ENCODE measurements around the gene CXCL16. TPM values are rescaled to one million over a fixed set of nuclear protein-coding genes. Genes with fewer than 3 reads are reported as not detected.
A peak's percentile ranks its signal among the peaks of the same experiment; 100 is the strongest.

Gene CXCL16
- 1.3 and 3.3 TPM in 2 replicates for total RNA-seq (2012; rRNA removed)

- no peaks in the 10 kb centered on the region for H3K36me3 ChIP-seq (ENCODE audit: insufficient read depth, low read length)
- H3K9ac ChIP-seq (ENCODE audit: low read depth, low read length), result peak within 1 kb of the TSS; percentile 76
- H3K4me3 ChIP-seq (ENCODE audit: low read length), result peak within 1 kb of the TSS; percentile 81
- peak within 1 kb of the TSS; percentile 95 for H3K4me2 ChIP-seq (ENCODE audit: low read length)
- no peaks in the 10 kb centered on the region for H3K9me3 ChIP-seq (replicated peaks; ENCODE audit: low read length)
- H3K4me1 ChIP-seq (ENCODE audit: control insufficient read depth, insufficient read depth, low read length), result peaks cover 7% of the 10 kb centered on the region
- H3K27me3 ChIP-seq (ENCODE audit: control insufficient read depth, insufficient read depth, low read length), result peaks cover 54% of the 10 kb centered on the region
Measured at GRCh38 chr17:4739122-4740024, at the start of gene CXCL16, which contains the start of gene ZMYND15. Gene CXCL16, minus strand, starts transcription at chr17:4739928. Its CDS starts 589 bp downstream, at chr17:4739339. Gene ZMYND15, plus strand, starts transcription at chr17:4739833. Its CDS starts 716 bp downstream, at chr17:4740549.

- H3K9me3 ChIP-seq (replicated peaks; ENCODE audit: low read length), result no peaks in the 10 kb centered on the region
- peaks cover 27% of the 10 kb centered on the region for H3K4me1 ChIP-seq (ENCODE audit: control insufficient read depth, insufficient read depth, low read length)
- H3K9ac ChIP-seq (ENCODE audit: low read depth, low read length), result peak within 1 kb of the TSS; percentile 80
- peak within 1 kb of the TSS; percentile 79 for H3K4me3 ChIP-seq (ENCODE audit: low read length)
- peak within 1 kb of the TSS; percentile 87 for H3K4me2 ChIP-seq (ENCODE audit: low read length)
- no peaks in the 10 kb centered on the region for H3K36me3 ChIP-seq (ENCODE audit: insufficient read depth, low read length)
- peaks cover 14% of the 10 kb centered on the region for H3K27me3 ChIP-seq (ENCODE audit: control insufficient read depth, insufficient read depth, low read length)
Measured at GRCh38 chr17:4788807-4789700, 49.3 kb upstream of the CXCL16 start, which contains the start of gene GLTPD2. Gene GLTPD2, plus strand, starts transcription at chr17:4788964. Its CDS starts 48 bp downstream, at chr17:4789012.

- peak overlapping the region; percentile 87 for H3K4me2 ChIP-seq (ENCODE audit: low read length)
- H3K4me1 ChIP-seq (ENCODE audit: control insufficient read depth, insufficient read depth, low read length), result peaks cover 27% of the 10 kb centered on the region
- no peak overlapping the region for H3K9ac ChIP-seq (ENCODE audit: low read depth, low read length)
- H3K9me3 ChIP-seq (replicated peaks; ENCODE audit: low read length), result no peaks in the 10 kb centered on the region
- H3K27me3 ChIP-seq (ENCODE audit: control insufficient read depth, insufficient read depth, low read length), result peaks cover 21% of the 10 kb centered on the region
- no peak overlapping the region for H3K4me3 ChIP-seq (ENCODE audit: low read length)
- no peaks in the 10 kb centered on the region for H3K36me3 ChIP-seq (ENCODE audit: insufficient read depth, low read length)
Measured at GRCh38 chr17:4788159-4788806, 48.6 kb upstream of the CXCL16 start.

- H3K4me1 ChIP-seq (ENCODE audit: control insufficient read depth, insufficient read depth, low read length), result peaks cover 27% of the 10 kb centered on the region
- H3K27me3 ChIP-seq (ENCODE audit: control insufficient read depth, insufficient read depth, low read length), result peaks cover 29% of the 10 kb centered on the region
- H3K4me3 ChIP-seq (ENCODE audit: low read length), result peak overlapping the region; percentile 36
Measured at GRCh38 chr17:4786516-4786915, 46.8 kb upstream of the CXCL16 start.

GRCh38 chr17:4786106-4786511, 46.4 kb upstream of the CXCL16 start, which contains the start of gene VMO1:
Gene VMO1, minus strand, starts transcription at chr17:4786364. Its CDS starts 12 bp downstream, at chr17:4786352.
- peaks cover 29% of the 10 kb centered on the region for H3K27me3 ChIP-seq (ENCODE audit: control insufficient read depth, insufficient read depth, low read length)
- H3K4me2 ChIP-seq (ENCODE audit: low read length), result peak within 1 kb of the TSS; percentile 67
- no peak within 1 kb of the TSS for H3K9ac ChIP-seq (ENCODE audit: low read depth, low read length)
- H3K36me3 ChIP-seq (ENCODE audit: insufficient read depth, low read length), result no peaks in the 10 kb centered on the region
- H3K4me3 ChIP-seq (ENCODE audit: low read length), result peak within 1 kb of the TSS; percentile 36
- H3K4me1 ChIP-seq (ENCODE audit: control insufficient read depth, insufficient read depth, low read length), result peaks cover 27% of the 10 kb centered on the region
- H3K9me3 ChIP-seq (replicated peaks; ENCODE audit: low read length), result no peaks in the 10 kb centered on the region

More at GRCh38 chr17:4786516-4786915, 46.8 kb upstream of the CXCL16 start:
- Histone ChIP-seq H3K36me3 (ENCODE audit: insufficient read depth, low read length) (no peaks in the 10 kb centered on the region), H3K4me2 (ENCODE audit: low read length) (peak overlapping the region; percentile 67), H3K9ac (ENCODE audit: low read depth, low read length) (no peak overlapping the region), H3K9me3 (replicated peaks; ENCODE audit: low read length) (no peaks in the 10 kb centered on the region)

GRCh38 chr17:4785311-4786105, 45.8 kb upstream of the CXCL16 start:
- Histone ChIP-seq H3K36me3 (ENCODE audit: insufficient read depth, low read length) (no peaks in the 10 kb centered on the region), H3K9ac (ENCODE audit: low read depth, low read length) (no peak overlapping the region), H3K9me3 (replicated peaks; ENCODE audit: low read length) (no peaks in the 10 kb centered on the region), H3K4me1 (ENCODE audit: control insufficient read depth, insufficient read depth, low read length) (peaks cover 24% of the 10 kb centered on the region), H3K4me2 (ENCODE audit: low read length) (peak overlapping the region; percentile 67), H3K4me3 (ENCODE audit: low read length) (peak overlapping the region; percentile 36), H3K27me3 (ENCODE audit: control insufficient read depth, insufficient read depth, low read length) (peaks cover 32% of the 10 kb centered on the region)

GRCh38 chr17:4782652-4783051, 42.9 kb upstream of the CXCL16 start:
- Histone ChIP-seq H3K9ac (ENCODE audit: low read depth, low read length) (no peak overlapping the region), H3K36me3 (ENCODE audit: insufficient read depth, low read length) (no peaks in the 10 kb centered on the region), H3K4me2 (ENCODE audit: low read length) (no peak overlapping the region), H3K27me3 (ENCODE audit: control insufficient read depth, insufficient read depth, low read length) (peaks cover 55% of the 10 kb centered on the region), H3K4me1 (ENCODE audit: control insufficient read depth, insufficient read depth, low read length) (peaks cover 15% of the 10 kb centered on the region), H3K4me3 (ENCODE audit: low read length) (no peak overlapping the region), H3K9me3 (replicated peaks; ENCODE audit: low read length) (no peaks in the 10 kb centered on the region)

GRCh38 chr17:4780325-4780955, 40.7 kb upstream of the CXCL16 start:
- H3K27me3 ChIP-seq (ENCODE audit: control insufficient read depth, insufficient read depth, low read length), result peaks cover 58% of the 10 kb centered on the region
- H3K4me1 ChIP-seq (ENCODE audit: control insufficient read depth, insufficient read depth, low read length), result peaks cover under 1% of the 10 kb centered on the region
- no peak overlapping the region for H3K4me2 ChIP-seq (ENCODE audit: low read length)
- H3K9me3 ChIP-seq (replicated peaks; ENCODE audit: low read length), result no peaks in the 10 kb centered on the region
- H3K36me3 ChIP-seq (ENCODE audit: insufficient read depth, low read length), result no peaks in the 10 kb centered on the region
- no peak overlapping the region for H3K4me3 ChIP-seq (ENCODE audit: low read length)
- no peak overlapping the region for H3K9ac ChIP-seq (ENCODE audit: low read depth, low read length)

GRCh38 chr17:4777969-4778760, 38.4 kb upstream of the CXCL16 start:
- Histone ChIP-seq H3K9me3 (replicated peaks; ENCODE audit: low read length) (no peaks in the 10 kb centered on the region), H3K4me3 (ENCODE audit: low read length) (no peak overlapping the region), H3K4me1 (ENCODE audit: control insufficient read depth, insufficient read depth, low read length) (no peaks in the 10 kb centered on the region), H3K27me3 (ENCODE audit: control insufficient read depth, insufficient read depth, low read length) (peaks cover 53% of the 10 kb centered on the region), H3K4me2 (ENCODE audit: low read length) (no peak overlapping the region), H3K36me3 (ENCODE audit: insufficient read depth, low read length) (no peaks in the 10 kb centered on the region), H3K9ac (ENCODE audit: low read depth, low read length) (no peak overlapping the region)
